HG03432 (cell line): ENCODE results near the gene VEGFA.

Experiments
- ATAC-seq: cut with Tn5 transposase; IDR thresholded peaks from one replicate; pipeline ENCODE4 v1.9.1; 2021; ENCODE audit warnings: mild to moderate bottlenecking, moderate library complexity; ENCODE audit not compliant: unreplicated experiment

The VEGFA gene

DNA sequence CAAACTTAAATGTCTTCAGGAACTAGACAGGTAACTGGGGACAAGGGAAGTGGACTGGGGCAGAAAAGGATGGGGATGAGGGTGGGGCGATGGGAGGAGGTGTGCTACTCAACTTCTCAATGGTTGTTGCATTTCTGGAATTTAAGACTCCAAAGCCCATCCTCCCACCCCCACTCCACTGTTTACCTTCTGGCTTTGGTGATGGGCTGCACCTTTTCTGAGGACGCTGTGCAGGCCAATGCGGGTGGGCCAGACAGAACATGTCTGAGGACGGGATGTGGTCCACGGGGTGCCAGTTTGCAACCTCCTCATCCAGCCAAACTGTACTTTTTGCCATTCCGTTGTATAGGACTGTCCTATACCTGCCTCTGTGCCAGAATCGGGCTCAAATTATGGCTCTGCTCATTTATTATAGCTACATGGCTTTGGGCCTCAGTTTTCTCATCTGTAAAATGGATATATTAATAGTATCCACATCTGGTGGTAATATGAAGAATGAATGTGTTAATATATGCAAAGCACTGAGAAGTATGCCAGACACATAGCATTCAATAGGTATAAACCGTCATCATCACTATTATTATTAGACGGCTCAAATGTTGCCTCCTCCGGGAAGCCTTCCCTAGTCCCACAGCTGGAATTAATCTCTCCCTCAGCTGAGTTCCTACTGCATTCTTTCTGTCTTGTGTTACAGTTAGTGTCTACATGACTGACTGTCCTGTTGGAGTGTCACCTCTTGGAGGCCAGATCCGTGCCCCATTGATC, 31.0 kb upstream of the VEGFA start:
- no peak for ATAC-seq

GRCh38 chr6:43739642-43740091, 30.3 kb upstream of the VEGFA start:
- ATAC-seq, result no peak

DNA sequence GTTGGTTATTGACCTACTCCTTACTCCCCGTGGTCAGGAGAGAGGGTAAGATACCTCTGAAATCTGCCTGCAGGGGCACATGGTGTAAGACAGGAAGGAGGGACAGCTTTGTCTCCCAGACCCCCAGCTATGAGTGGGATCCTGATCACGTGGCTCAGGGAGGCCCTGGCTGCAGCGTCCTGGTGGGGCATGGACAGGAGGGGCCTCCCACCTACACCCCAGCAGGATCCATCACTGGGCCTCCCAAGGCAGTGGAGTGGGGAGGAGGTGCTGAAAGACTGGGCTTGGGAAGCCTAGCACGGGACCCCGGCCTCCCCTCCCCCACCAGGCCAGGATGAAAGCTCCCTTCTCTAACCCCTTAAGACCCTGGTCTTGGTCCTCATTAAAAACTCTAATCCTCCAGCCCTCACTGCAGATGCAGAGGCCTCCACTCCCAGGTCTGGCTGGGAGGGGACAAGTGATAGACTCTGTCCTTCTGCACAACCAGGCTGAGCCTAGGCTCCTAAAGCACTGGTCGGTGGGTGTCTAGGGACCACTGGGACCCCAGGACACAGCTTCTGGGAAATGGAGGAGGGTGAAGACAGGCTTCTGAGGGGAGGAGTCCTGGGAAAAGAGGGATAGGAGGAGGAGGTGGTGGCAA, 29.6 kb upstream of the VEGFA start:
- no peak for ATAC-seq

DNA sequence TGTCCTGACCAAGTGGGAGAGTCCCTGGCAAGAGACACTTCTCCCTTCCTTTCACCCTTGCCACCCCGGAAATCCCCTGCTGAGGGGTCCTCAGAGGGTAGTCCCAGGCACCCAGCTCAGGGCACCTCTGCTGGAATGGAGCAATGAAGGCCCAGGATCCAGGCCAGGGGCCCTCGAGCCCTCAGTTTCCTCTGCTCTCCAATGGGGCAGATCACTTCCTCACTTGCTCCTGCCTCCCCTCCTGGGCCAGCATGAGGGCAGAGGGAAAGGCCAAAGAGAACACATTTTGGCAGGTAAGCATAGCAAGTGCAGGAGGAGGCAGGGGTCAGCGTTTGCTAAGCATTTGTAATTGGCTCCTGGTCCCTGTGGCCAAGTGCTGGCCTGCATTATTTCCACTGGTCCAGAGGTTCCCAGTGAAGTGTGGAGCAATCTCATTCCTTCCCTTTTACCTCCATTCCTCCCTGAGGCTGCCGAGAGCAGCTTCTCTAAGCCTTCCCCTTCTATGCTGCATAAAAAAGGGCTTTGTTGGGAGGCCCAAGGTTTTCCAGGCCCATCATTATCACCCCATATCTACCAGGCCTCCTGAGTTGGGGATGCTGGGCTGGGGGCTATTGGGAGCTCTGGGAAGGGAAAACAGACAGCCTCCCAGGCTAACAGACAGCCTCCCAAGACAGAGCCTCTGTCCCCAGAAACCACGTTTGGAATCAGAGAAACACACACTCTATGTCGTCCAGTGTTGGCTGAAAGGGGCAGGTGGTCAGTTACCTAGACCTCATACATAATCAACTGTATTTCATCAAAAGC, 28.8 kb upstream of the VEGFA start:
- ATAC-seq, result no peak

DNA sequence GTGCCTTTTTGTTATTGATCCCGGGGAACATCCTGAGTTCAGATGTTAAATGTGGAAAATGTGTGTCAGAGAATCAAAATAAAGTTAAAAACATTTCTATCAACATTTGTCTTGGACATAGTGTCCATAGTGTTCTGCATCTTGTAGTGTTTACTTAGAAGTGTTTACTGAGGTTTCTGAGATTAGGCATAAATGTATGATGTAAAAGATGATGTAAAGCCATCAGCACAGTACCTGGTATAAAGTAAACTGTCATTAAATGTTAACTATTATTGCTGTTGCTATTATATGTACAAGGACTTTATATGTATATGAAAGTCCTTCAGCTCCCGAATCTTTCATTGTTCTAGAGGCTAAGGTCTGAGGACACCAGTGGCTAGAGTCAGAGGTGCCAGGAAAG, 28.2 kb upstream of the VEGFA start:
- no peak for ATAC-seq

GRCh38 chr6:43742285-43742684, 27.7 kb upstream of the VEGFA start:
- ATAC-seq, result no peak

DNA sequence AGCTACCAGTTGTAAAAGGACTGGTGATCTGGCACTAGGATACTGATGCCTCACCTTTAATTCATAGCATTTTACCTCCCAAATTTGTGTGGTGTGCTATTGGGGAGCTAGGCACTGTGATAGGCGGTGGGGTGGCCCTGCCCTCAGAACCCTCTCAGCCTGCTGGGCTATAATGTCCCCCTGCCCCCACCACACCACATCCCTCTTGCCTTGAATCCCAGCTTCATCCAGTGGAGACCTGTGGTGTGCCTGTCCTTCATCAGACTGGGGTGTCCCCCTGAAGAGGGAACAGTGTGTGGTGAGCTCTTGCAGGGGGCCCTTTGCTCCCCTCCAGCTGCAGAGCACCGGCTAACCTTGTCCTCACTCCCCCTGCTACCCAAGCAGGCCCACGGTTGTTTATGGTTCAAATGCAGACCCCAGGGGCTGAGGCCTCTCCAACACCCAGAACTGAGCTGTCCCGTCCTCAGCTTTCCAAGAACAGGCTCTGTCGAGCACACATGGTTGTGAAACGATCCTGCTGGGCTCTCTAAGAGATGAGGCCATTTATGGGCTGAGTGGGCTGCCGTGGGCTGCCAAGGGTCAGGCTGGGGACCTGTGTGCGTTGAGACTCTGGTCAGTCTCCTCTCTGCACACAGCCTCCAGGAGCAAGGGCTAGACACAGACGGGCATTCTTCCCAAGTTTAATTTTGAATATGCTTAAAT, 26.9 kb upstream of the VEGFA start:
- ATAC-seq, result no peak

GRCh38 chr6:43743682-43744381, 26.2 kb upstream of the VEGFA start:
- ATAC-seq, result no peak

DNA sequence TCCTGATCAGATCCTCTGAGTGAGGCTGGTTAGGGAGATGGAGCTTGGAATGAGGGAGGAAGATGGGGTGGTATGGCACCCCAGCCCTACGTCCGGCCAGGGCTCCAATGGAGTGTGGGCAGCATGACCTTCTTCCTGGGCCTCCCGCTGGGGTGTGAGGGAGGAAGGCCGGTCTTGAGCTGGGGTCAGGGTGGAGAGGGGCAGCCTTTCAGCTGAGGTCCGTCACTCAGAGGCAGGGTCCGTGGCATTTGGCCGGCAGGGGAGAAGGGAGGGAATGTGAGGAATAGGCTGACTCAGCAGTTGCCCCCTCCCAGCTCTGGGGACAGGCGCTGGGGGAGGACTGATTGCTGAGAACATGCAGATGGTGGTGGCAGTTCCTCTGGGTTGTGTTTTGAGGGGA, 25.5 kb upstream of the VEGFA start:
- ATAC-seq, result no peak

GRCh38 chr6:43744931-43745727, 24.9 kb upstream of the VEGFA start:
- ATAC-seq, result no peak

DNA sequence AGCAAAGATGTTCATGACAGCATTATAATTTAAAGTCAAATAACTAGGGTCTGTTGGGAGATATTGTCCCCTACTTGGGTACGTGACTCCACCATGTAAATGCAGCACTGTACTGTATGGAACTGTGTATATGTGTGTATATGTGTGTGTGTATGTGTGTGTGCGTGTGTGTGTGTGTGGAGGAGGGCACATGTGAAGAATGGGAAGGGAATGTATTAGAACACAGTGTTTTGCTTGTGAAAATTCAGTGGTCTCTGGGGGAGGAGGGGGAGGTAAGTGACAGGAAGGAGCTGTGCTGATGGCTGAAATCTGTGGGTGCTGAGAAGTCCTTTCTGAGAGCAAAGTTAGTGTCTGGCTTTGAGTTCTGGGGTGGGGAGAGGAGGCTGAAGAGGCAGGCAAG, 23.9 kb upstream of the VEGFA start:
- ATAC-seq, result no peak

- no peak for ATAC-seq
Observed at GRCh38 chr6:43746613-43747102, 23.4 kb upstream of the VEGFA start.

GRCh38 chr6:43747784-43748183, 22.2 kb upstream of the VEGFA start:
- no peak for ATAC-seq

GRCh38 chr6:43748765-43749164, 21.2 kb upstream of the VEGFA start:
- ATAC-seq, result no peak

DNA sequence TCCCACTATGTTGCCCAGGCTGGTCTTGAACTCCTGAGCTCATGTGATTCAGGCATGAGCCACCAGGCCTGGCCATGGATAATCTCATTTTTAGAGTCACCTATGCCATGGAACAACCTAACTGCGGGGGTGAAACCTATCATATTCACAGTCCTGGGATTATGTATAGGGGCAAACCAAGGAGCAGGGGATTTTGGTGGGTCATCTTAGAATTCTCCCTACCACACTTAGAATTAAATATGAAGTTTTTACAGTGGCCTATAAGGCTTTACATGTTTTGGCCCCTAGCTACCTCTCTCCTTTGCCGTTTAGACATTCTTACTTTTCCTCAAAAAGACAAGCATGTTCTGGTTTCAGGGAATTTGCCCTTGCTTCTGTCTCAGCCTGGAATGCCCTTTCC, 20.6 kb upstream of the VEGFA start:
- ATAC-seq, result no peak

GRCh38 chr6:43750622-43751021, 19.4 kb upstream of the VEGFA start:
- ATAC-seq, result no peak

DNA sequence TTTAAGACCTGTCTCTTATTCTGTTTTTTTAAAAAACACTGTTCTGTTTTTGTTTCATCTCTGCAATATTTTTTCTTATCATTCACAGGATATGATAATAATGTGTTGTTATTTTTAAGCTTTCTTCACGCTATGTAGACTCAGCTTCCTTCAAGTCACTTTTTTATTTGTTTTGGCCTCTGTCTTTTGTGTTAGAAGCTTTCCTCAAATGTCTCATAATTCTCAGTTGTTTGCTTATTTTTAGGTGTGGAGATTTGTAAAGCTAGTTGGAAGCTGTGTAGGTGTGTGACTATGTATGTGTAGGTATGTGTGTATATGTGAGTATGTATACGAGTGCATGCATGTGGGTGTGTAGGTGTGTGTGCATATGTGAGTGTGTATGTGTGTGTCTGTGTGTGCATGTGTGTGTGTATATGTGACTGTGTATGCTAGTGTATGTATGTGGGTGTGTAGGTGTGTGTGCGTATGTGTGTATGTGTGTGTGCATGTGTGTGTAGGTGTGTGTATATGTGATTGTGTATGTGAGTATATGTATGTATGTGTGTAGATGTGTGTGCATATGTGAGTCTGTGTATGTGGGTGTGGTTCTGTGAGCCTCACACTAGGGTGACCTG, 16.3 kb upstream of the VEGFA start:
- ATAC-seq, result no peak

- ATAC-seq, result no peak
Observed at GRCh38 chr6:43757966-43758616, 11.9 kb upstream of the VEGFA start.

DNA sequence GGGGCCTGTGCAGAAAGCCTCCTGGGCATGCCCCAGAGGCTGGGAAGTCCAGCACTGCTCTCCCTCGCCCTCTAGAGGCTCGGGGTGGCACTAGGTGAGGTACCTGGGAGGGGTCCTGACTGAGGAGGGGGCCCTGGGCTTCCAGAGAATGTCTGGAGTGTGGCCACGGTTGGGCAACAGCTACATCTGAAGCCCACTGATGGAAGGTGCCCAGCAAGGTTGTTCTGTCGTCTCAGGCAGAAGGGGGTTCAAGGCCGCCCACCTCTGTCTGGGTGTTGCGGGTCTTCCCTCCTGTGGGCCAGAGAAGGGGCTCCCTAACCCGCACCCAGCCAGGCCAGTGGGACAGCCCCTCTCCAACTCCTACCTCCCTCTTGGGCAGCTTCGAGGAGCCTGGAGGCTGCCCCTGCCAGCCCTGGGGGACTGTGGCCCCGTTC, 11.4 kb upstream of the VEGFA start:
- no peak for ATAC-seq
